22Rv1 (cell line): ENCODE data around the gene NBR1.

ENCODE experiments used
- ZFX ChIP-seq: fragments of 450-650 bp; IDR thresholded peaks from 2 replicates; pipeline ENCODE4 v1.6.1; 2017; ENCODE audit warnings: antibody characterized with exemption, borderline replicate concordance
- TF ChIP-seq, protein P1 (sequence below): fragments of 450-650 bp; IDR thresholded peaks from 2 replicates; pipeline ENCODE4 v1.5.1; 2017; ENCODE audit warnings: mild to moderate bottlenecking

DNA sequence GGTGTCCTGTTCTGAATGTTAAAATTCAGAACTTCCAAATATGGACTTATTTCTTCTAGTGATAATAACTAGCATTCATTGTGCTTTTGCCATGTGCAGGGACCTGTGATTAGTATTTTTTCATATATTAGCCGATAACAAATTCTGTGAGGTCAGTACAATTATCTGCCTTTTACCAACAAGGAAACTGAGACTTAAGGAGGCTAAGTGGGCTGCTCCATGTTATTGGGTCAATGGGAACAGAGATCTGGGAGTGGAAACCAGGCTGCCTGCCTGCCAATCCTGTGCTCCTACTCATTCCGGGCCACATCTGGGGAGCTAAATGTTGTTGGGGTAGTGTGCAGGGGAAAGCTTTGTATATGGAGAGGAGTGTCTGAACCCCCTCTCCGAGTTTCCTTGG, 44.3 kb downstream of the NBR1 start:
- TF ChIP-seq, protein P1, sequence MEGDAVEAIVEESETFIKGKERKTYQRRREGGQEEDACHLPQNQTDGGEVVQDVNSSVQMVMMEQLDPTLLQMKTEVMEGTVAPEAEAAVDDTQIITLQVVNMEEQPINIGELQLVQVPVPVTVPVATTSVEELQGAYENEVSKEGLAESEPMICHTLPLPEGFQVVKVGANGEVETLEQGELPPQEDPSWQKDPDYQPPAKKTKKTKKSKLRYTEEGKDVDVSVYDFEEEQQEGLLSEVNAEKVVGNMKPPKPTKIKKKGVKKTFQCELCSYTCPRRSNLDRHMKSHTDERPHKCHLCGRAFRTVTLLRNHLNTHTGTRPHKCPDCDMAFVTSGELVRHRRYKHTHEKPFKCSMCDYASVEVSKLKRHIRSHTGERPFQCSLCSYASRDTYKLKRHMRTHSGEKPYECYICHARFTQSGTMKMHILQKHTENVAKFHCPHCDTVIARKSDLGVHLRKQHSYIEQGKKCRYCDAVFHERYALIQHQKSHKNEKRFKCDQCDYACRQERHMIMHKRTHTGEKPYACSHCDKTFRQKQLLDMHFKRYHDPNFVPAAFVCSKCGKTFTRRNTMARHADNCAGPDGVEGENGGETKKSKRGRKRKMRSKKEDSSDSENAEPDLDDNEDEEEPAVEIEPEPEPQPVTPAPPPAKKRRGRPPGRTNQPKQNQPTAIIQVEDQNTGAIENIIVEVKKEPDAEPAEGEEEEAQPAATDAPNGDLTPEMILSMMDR = no peak
- no peak for TF ChIP-seq ZFX
